Measurements from ENCODE around the gene B4GAT1.

DNA sequence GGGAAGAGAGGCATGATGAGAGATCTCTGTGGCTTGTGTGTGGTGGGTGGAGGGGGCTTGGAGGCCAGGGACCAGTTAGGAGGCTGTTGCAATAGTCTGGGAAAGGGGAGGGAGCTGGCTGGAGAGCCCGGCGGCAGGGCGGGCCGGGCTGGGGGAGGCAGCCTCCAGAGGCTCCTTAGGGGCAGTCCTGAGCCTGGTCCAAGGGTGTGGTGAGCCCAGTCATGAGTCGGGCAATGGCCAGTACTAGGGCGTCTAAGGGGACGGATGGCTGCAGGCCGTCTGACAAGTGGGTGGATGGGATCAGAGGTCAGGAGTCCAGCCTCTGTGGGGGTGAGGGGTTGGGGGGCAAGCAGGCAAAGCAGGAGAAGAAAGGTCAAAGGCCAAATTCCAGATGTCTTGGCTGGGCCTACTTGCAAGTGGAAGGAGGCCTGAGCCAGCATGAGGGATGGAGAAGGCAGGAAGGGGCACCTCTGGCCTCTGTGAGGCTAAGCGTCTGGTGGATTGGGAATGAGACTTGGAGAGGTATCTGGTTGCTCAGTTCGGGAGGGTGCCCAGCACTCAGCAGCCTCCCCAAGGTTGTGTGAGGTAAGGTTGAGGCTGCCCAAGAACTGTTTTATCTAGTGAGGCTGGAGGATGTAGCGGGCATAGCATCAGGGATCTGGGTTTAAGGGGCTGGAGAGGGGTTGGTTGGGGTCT is 24.5 kb downstream of the B4GAT1 start:
- TF ChIP-seq GATA3 (IDR thresholded peaks at IDR 0.05; ENCODE audit: low read depth, low read length), result no peak
- TF ChIP-seq GATA2 (IDR thresholded peaks at IDR 0.05; ENCODE audit: low read depth, low read length), result no peak
